ENCODE data around the gene STK24. TPM values are rescaled to one million over a fixed set of nuclear protein-coding genes. Genes with fewer than 3 reads are reported as not detected.

STK24 gene
- total RNA-seq, 4 donors from 2014 or later, result 100 to 133 (median 124) TPM

DNA sequence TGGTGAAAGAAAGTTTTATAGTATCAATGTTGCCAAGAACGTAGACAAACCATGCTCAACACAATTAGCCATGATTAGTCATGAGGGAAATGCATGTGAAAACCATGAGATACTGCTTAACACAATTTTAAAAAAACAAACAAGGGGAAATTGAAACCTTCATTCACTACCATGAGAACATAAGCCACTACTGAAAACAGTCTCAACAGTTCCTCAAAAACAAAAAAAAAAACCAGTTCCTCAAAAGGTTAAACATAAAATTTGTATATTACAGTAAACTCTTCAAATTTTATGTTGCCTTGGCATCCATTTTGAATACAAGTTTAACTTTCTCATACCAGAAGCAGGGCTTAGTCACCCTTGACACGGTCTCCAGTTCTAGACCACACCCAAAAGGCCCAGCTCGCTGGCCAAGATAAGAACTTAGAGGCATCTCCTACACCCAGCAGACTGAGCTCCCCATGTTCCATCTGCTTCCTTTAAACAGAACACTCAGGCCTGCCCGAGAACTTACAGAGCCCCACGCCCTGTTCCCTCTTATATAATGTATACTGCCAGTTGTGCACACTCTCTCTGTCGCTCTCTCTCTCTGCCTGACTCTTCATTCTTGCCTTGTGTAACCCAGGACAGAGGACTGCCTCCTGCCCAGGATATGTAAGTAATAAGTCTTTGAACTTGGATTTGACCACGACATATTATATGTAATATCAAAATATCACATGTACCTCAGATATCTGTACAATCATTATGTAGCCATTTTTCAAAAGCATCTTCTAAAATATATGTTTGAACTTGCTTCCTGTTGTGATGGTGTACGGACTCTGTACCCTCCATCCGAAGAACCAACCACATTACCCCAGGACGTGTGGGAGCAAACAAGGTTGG is 67.4 kb downstream of the STK24 start:
- TF ChIP-seq, protein P1, sequence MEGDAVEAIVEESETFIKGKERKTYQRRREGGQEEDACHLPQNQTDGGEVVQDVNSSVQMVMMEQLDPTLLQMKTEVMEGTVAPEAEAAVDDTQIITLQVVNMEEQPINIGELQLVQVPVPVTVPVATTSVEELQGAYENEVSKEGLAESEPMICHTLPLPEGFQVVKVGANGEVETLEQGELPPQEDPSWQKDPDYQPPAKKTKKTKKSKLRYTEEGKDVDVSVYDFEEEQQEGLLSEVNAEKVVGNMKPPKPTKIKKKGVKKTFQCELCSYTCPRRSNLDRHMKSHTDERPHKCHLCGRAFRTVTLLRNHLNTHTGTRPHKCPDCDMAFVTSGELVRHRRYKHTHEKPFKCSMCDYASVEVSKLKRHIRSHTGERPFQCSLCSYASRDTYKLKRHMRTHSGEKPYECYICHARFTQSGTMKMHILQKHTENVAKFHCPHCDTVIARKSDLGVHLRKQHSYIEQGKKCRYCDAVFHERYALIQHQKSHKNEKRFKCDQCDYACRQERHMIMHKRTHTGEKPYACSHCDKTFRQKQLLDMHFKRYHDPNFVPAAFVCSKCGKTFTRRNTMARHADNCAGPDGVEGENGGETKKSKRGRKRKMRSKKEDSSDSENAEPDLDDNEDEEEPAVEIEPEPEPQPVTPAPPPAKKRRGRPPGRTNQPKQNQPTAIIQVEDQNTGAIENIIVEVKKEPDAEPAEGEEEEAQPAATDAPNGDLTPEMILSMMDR (IDR thresholded peaks at IDR 0.05; ENCODE audit: low read depth), result no peak

DNA sequence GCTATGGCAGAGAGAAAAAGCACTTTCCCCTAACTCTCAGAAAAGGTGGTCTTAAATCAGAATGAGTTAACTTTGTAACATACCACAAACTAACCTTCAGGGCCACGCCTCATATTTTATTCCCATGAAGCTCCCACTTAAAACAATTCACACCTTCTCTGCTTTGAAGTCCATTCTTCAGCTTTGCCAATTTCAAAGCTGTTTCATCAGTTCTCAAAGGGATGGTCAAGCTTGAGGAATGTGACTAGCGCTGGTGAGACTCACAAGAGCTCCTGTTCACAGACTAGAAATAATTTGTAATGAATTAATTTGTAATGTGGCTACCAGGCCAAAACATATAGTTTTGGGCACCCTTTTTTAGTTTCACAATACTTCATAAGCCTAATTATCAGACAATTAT is 68.2 kb downstream of the STK24 start:
- TF ChIP-seq, protein P1 (IDR thresholded peaks at IDR 0.05; ENCODE audit: low read depth), result no peak

DNA sequence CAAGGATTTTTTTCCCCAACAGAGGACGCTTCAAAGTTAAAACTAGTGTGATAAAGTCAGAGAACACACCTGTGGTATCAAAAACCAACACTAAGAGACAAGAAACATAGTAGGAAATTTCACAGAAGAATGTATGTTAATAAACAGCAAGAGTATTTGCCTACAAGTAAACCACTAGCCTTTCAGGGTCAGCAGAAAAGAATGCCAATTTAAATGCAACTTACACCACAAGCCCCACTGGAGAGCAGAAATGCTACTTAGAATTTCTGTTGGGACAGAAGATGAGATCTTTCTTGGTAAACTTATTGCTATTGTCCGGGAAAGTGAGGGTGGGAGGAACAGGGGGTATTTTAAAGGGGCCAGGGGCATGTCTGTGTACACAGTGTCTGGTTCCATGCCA is 68.6 kb downstream of the STK24 start:
- TF ChIP-seq, protein P1 (IDR thresholded peaks at IDR 0.05; ENCODE audit: low read depth), result no peak

DNA sequence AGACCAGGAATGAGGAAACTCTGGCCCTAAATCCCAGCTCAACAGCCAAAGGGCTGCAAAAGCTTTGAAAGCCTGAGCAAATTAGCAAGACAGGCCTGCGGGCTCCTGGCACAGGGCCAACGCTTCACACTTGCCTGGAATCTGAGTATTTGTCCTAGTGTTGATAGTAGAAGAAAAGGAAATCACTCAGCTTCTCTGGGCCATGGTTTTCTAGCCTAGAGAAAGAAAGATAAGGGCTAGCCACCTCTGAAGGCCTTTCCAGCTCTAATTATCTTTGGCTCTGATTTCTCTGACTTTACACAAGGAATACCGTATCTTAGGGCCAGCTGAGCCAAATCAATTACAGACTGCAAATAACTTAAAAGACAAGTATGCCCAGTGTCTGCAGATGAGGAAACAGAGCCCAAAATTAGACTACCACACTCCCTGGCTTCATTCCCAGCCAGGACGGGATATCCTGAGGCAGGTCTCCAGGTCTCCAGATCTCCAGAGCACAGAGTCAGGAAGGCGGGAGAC is 69.6 kb downstream of the STK24 start:
- TF ChIP-seq, protein P1 (IDR thresholded peaks at IDR 0.05; ENCODE audit: low read depth), result no peak

DNA sequence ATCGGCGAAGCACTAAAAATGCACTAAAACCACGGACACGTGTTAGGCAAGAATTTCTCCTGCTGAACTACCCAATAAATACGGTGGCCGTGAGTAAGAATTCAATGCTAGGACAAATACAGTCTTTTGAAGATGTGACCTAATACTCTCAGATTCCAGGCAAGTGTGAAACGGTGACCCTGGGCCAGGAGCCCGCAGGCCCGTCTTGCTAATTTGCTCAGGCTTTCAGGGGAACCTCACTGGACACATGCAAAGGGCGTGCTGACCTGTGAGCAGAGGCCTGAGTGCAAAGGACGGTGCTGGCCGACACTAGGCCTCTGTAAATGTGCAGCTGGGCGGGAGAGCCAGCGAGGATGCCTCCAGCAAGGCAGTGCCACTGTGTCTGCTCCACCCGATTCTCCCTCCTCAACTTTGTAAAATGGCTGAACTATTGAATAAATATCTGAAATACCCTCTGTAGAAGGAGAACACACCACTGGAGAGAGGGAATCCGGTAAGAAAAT is 70.1 kb downstream of the STK24 start:
- TF ChIP-seq, protein P1 (IDR thresholded peaks at IDR 0.05; ENCODE audit: low read depth), result no peak

DNA sequence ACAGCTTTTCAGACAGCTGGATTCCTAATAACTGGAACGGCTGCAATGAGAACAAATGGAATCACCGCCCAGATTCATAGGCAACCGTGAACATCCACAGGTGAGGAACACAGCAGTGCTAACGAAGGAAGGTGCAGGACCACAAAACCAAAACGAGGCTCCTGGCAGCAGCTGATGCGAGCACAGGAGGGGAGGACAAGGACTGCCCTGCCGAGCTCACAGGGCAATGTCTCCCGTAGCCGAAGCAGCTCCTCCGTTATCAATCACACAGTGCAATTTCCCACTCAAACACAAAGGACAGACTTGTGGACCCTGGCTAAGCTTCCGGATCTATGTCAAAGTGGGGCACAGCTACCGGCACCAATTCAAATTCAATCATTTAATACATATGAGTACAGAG is 70.6 kb downstream of the STK24 start:
- TF ChIP-seq, protein P1 (IDR thresholded peaks at IDR 0.05; ENCODE audit: low read depth), result no peak

DNA sequence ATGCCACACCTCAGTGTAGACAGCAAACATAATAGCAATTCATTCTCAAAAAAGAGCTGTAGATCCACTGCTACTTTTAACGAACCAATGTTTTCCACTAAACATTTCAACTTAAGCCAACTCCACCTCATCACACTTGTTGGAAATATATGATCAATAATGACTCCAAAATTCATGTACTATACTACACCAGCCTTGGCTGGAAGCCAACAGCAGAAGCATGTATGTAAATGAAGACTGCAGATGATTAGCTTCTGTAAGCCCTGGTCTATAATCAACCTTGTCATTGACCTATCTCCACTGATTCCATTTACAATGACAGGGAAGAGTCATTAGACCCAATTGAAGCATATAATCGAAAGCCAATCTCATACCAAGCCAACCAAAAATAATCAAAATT is 71.7 kb downstream of the STK24 start:
- TF ChIP-seq, protein P1 (IDR thresholded peaks at IDR 0.05; ENCODE audit: low read depth), result no peak

Data from subcutaneous adipose tissue (tissue), 4 donors.